LNCAP (cell line): ENCODE results near the gene NHS.

ENCODE experiments used
- TF ChIP-seq, protein P1 (sequence below): fragments of 450-650 bp; IDR thresholded peaks from 2 replicates; pipeline ENCODE4 v1.5.1; 2017; ENCODE audit warnings: mild to moderate bottlenecking

Gene NHS

DNA sequence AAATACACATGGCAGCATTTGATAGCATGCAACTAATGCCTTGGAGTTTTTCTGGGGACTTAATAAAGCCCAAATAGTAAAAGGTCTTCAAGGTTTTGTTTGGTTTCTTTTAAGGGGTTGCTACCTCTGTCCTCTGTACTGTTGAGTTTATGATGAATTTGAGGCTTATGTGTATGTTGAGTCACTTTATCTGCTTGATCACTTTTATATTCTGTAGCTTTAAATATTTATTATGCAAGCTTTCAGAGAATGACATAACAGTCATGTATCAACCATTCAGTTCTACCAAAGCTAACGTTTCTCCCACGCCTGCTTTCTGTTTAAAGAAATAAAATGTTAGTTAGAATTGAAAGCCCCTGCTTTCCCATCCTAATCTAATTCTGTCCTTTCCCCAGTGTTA is 122.2 kb downstream of the NHS start:
- TF ChIP-seq, protein P1, sequence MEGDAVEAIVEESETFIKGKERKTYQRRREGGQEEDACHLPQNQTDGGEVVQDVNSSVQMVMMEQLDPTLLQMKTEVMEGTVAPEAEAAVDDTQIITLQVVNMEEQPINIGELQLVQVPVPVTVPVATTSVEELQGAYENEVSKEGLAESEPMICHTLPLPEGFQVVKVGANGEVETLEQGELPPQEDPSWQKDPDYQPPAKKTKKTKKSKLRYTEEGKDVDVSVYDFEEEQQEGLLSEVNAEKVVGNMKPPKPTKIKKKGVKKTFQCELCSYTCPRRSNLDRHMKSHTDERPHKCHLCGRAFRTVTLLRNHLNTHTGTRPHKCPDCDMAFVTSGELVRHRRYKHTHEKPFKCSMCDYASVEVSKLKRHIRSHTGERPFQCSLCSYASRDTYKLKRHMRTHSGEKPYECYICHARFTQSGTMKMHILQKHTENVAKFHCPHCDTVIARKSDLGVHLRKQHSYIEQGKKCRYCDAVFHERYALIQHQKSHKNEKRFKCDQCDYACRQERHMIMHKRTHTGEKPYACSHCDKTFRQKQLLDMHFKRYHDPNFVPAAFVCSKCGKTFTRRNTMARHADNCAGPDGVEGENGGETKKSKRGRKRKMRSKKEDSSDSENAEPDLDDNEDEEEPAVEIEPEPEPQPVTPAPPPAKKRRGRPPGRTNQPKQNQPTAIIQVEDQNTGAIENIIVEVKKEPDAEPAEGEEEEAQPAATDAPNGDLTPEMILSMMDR = no peak

DNA sequence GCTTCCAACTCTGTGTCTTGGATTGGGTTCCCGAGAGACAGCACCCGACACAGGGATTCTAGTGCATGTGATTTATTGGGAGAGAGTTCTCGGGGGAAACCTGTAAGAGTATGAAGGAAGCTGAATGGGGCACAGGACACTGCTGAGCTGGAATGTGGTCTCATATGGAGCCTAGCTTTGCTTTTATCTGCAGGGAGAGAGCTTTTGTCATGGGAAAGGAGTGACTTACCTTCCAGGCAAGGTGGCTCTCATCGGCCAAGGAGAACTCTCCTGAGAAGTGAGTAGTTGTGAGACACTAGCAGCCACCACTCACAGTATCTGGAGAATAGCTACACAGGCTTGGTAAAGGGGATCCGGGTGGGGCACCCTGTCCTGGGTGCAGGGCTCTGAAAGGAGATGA is 124.5 kb downstream of the NHS start:
- TF ChIP-seq, protein P1 = no peak

DNA sequence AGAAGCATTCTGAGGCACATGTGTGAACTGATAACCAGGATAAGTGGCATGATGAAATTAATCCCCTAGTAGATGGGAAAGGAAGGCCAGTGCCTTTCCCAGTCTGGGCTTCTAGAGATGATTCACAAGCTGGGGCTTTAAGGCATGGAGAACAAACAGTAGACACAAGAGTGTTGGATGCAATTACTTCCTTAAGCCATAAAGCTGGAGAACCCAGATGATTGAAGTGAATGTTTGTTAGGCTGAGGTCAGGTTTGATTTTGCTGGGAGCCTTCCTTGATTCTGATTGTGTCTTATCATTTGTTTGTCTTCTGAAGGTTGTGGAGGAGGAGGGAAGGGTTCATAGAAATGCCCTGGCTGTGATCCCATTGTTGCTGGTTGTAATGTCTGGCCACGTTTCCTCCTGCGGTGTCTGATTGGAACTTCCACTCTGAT is 125.2 kb downstream of the NHS start:
- TF ChIP-seq, protein P1 = no peak

DNA sequence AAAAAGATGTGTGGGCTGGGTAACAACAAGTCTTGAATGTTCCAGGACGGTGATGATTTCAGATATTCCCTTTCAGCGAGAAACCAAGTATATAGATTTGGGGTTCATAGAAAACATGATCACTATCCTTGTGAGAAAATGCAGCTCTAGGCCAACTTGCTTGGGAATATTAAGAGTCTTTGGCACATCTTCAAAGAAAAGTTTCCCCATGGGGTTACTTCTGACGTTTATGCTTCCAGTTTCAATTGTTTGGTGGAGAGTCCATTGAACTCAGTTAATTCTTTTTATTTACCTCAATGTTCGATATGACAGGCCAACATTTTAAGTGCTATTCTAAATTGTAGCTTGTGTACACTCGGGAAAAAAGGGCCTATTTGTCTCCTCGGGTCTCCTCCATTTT is 126.7 kb downstream of the NHS start:
- TF ChIP-seq, protein P1 = no peak

DNA sequence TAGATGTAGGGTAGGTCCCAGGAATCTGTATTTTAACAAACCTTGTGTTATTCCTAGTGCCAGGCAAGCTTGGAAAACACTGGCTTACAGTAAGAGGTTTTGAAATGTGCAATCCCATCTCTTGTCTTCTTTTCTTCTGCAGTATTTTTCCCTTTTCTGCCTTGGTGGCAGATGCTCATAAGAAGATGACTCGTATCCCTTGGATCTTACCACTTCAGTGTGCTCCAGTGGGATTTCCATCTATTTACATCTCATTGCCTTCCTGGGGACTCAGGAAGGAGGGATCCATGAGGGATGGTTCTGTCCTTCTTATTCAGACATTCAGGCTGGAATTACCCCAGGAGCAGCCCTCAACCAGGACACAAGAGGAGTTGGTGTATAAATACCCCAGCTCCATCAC is 136.6 kb downstream of the NHS start:
- TF ChIP-seq, protein P1 = no peak

DNA sequence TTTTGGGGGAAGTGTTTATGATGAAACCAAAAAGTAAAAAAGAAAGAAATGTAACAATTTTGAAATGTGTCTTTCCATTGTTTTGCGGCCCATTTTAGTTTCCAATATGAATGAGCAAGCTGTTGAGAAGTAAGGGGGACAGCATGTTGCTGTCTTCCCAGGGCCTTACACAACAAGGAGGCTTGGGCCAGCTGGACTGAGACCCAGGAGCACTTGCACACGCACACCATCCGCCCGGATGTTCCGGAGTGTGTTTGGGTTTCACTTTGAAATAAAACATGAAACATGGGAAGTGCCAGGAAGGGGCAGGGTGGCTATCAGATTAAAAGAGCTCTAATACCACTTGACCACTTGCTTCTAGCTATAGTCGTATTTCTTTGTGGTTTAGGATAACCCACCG is 144.4 kb downstream of the NHS start:
- TF ChIP-seq, protein P1 = no peak

DNA sequence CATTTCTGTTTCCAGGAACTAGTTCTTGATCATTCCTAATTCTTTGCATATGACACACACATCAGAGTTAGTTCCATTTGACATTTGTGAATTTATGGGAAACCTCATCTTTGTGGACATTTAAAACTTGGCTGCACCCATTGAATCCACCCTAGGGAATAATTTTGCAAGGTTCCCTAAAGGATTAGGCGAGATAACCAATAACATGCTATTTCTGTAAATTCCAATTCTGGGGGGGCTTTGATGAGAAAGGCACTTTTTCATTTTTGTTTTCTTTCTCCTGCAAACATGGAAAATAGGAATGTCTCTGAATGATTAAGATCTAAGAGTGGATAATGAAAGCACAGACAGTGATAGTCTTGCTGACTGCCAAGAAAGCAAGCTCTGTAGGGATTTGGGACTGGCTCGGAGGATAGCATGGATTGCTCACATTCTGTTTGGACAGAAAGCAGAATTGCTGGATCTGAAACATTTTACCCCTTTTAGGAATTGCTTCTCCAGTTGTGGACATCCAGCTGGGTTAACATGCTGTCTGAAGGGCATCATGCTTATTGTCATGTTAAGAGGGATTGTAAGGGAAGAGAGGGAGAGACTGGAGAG is 145.1 kb downstream of the NHS start:
- TF ChIP-seq, protein P1 = no peak
